HL-60 (cell line): ENCODE data around the gene GLIS1.

Experiments used
- DNase-seq, 2 experiments: peaks; one replicate each; pipeline ENCODE4 v3.0.0-alpha.2; 2010 to 2020; ENCODE audit warnings: low read depth in 1 of 2, low spot score in 1 of 2
- H3K27ac ChIP-seq: fragments of 250-450 bp; sonication (Bioruptor Pico); replicated peaks from 2 replicates; pipeline ENCODE4 v1.5.1; 2020; ENCODE audit warnings: mild to moderate bottlenecking, moderate library complexity
- H3K27me3 ChIP-seq: fragments of 250-450 bp; sonication (Bioruptor Pico); 2 replicates; pipeline ENCODE4 v1.5.1; 2021; ENCODE audit warnings: mild to moderate bottlenecking, moderate library complexity; ENCODE audit not compliant: insufficient read depth, poor library complexity, severe bottlenecking
- H3K4me3 ChIP-seq: replicated peaks from 2 replicates; pipeline ENCODE4 v1.5.1; 2011; ENCODE audit warnings: mild to moderate bottlenecking, control low read depth, low read length; ENCODE audit not compliant: insufficient read depth
- GABPA ChIP-seq: IDR thresholded peaks from 2 replicates; pipeline ENCODE4 v1.6.1; 2012; ENCODE audit warnings: low read depth
- POLR2AphosphoS5 ChIP-seq: IDR thresholded peaks from 2 replicates; pipeline ENCODE4 v1.6.1; 2012; ENCODE audit warnings: low read depth
- REST ChIP-seq: IDR thresholded peaks from 2 replicates; pipeline ENCODE4 v1.6.1; 2012; ENCODE audit warnings: low read depth; ENCODE audit not compliant: insufficient replicate concordance
- SPI1 ChIP-seq: IDR thresholded peaks from 2 replicates; pipeline ENCODE4 v1.6.1; 2012; ENCODE audit warnings: low read depth, mild to moderate bottlenecking, borderline replicate concordance
- TF ChIP-seq, protein P1 (sequence below): IDR thresholded peaks from one replicate; pipeline ENCODE4 v1.5.1; 2011; ENCODE audit warnings: low read length, control low read depth, inconsistent platforms; ENCODE audit not compliant: insufficient read depth

The GLIS1 gene

DNA sequence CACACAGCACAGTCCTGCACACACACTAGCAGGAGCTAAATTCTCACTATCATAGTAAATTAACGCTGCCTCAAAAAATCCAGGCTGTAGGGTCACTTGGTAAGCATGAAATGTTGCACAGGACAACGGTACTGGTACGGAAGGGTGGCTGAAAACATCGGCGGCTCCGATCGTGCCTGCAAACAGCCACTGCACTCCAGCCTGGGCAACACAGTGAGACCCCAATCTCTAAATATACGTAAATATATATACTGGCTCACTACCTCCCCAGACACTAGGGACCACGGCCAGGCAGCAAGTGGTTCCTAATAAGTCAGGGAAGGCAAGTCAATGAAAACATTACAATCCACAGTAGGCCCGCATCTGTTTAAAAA is 44.3 kb downstream of the GLIS1 start:
- TF ChIP-seq POLR2AphosphoS5 (no peak), REST (no peak)
- TF ChIP-seq, protein P1, sequence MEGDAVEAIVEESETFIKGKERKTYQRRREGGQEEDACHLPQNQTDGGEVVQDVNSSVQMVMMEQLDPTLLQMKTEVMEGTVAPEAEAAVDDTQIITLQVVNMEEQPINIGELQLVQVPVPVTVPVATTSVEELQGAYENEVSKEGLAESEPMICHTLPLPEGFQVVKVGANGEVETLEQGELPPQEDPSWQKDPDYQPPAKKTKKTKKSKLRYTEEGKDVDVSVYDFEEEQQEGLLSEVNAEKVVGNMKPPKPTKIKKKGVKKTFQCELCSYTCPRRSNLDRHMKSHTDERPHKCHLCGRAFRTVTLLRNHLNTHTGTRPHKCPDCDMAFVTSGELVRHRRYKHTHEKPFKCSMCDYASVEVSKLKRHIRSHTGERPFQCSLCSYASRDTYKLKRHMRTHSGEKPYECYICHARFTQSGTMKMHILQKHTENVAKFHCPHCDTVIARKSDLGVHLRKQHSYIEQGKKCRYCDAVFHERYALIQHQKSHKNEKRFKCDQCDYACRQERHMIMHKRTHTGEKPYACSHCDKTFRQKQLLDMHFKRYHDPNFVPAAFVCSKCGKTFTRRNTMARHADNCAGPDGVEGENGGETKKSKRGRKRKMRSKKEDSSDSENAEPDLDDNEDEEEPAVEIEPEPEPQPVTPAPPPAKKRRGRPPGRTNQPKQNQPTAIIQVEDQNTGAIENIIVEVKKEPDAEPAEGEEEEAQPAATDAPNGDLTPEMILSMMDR = no peak
- DNase-seq = no peak
- no peak overlapping the region for H3K27ac ChIP-seq
- no peak overlapping the region for H3K4me3 ChIP-seq
- H3K27me3 ChIP-seq = peaks cover 7% of the 10 kb centered on the region

DNA sequence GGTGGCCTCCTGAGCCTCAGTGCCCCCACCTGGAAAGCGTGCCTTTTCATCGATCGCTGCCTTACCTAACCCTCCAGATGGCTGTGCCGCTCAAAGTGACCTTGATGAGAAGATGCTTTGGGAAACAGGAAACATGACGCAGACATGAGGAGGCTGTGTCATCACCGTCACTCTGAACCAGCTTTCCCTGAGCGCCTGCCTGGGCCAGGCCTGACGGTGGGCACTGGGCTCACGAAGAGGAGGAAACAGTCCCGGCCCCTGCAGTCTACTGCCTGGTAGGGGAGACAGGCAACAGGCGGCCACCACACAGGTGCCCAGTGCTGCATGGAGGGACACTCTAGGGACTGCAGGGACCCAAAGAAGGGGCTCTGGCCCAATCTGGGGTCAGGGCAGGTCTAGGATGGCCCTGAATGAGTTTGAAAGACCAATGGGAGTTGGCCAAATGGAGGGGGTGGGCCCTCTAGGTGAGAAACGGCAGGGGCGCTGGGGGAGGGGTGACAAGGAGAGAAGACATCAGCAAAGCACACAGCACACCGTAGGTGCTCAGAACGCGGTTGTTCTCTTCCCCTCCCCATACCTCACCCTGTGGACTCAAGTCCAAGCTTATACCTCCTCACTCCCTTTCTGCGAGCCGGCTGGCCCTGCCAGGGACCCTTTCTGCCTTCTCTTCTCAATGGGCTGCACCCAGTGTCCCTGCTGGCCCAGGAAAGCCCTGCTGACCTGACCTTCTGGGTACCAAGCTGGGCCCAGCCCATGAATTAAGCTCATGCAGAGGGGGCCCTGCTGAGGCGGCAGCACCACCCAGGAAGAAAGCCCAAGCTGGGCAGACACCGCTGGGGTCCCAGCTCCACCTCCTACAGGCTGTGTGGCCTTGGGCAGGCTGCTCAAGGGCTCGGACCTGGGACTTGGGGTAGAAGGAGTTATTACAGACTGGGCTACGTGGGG is 44.9 kb downstream of the GLIS1 start:
- H3K27ac ChIP-seq = no peak overlapping the region
- H3K27me3 ChIP-seq = peaks cover 7% of the 10 kb centered on the region
- DNase-seq = no peak

GRCh38 chr1:53693339-53693738 is 45.6 kb downstream of the GLIS1 start:
- Histone ChIP-seq H3K4me3 (no peak overlapping the region), H3K27me3 (peaks cover 7% of the 10 kb centered on the region), H3K27ac (no peak overlapping the region)
- TF ChIP-seq REST = no peak
- DNase-seq = no peak

More for the DNA sequence above, 44.9 kb downstream of the GLIS1 start:
- no peak overlapping the region for H3K4me3 ChIP-seq
- TF ChIP-seq SPI1 (no peak), REST (no peak), POLR2AphosphoS5 (no peak), GABPA (no peak)
- TF ChIP-seq, protein P1 = no peak
